Left cardiac atrium (tissue), 4 donors: Measurements from ENCODE around the gene HSD11B2. TPM values are rescaled to one million over a fixed set of nuclear protein-coding genes. Genes with fewer than 3 reads are reported as not detected.

Source experiments
- ATAC-seq, 2 donors: fragments of 200-7000 bp; cut with Tn5 transposase; one replicate each; pipeline ENCODE4 v1.9.1; 2020; ENCODE audit warnings: mild to moderate bottlenecking in 2 of 2, moderate library complexity in 2 of 2
- DNase-seq: peaks from one replicate; pipeline ENCODE4 v3.0.0-alpha.2; 2020
- intact Hi-C, 2 donors: fragments of 100-400 bp; cut with DNase I; formaldehyde crosslinking; loops; one replicate each; pipeline versions ENCODE4 v1.14.1 to v1.15.1; 2022 to 2023
- total RNA-seq, 2 donors: library from RNA; stranded (reverse); fragmentation: NEBNext Ultra II Directional; extraction: Animal tissue kit (Norgen Biotek cat#: 25700); gene quantifications; one replicate each; pipeline ENCODE4 v1.2.1, GENCODE V29; 2021
- donor health status: DM: no; HTN: yes; CAD: no.
- donor health status: DM: no; HTN: yes; CAD: no; lungs with severe emphysema.
- donor health status: DM: yes; HTN: yes; CAD: no.
- donor health status: Dilated cardiomyopathy.

The HSD11B2 gene
- total RNA-seq, 2 donors from 2014 or later: 1.6 TPM; not detected in 1

DNA sequence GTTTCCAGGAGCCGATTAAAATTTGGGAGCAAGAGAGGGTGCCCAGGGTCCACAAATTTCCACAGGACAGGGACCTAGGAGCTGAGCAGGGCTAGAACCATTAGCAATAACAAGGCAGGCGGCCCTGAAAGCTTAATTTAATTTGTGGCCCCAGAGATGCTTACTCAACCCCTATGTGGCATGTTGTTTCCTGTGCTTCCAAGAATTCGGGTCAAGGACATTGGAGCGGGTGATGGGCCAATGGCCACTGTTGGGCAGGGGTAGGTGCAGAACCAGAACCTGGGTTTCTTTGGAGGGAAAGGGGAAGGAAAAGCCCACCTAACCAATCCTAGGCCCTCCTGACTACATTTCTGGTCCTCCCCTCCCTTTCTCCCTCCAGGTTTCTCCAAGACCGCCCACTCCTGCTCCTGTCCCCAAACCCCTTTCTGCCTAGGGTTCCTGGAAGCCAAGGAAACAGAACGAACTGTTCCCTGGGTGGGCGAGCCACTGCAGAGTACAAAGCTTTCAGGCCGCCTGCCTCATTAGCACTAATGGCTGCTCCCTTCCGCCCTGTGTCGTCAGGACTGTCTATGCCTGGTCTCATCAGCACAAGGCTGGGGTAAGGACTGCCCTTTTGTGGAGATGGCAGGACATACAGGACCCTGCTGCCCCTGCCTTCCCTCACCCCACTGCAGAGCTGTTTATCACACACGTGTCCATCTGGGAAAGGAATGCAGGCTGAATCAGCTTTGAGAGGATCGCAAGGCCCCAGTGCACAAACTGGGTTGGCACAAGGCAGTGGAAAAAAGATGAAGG lies 53.0 kb downstream of the HSD11B2 start:
- DNase-seq (no peak), ATAC-seq (no peak)
- intact Hi-C loops: no loop called here

DNA sequence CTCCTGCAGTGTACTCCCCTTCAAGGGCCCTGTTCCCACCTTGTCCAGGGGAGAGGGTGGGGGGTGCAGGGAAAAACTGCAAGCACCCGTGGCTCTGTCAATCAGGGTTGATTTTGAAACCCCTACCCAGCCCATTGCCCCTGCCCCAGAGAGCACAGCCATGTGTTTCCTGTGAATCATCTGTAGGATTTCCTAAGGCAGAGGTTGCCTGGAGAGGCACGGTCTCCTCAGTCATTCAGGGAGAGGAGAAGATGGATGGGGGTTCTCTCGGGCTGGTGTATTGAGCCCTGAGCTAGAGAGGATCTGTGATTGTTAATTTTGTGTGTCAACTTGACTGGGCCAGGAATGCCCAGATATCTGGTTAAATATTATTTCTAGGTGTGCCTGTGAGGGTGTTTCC lies 55.9 kb downstream of the HSD11B2 start:
- intact Hi-C loops: loop anchor here in 1 of 2 donors (5.0 kb wide), 1 partner anchor 240 kb away; no protein-coding TSS in a partner anchor
- ATAC-seq: no peak
- no peak for DNase-seq

Other genes with a start within 250 kb of the HSD11B2 start
- 10 to 100 TPM; 16.8 to 18.1 TPM for gene MATCAP1, start 247.2 kb upstream of the HSD11B2 start, total RNA-seq
- 1 to 10 TPM; 1.9 to 2.0 TPM for gene EXOC3L1, start 241.0 kb upstream of the HSD11B2 start, total RNA-seq
- 10 to 100 TPM; 34.9 to 46.2 TPM for gene E2F4, start 239.0 kb upstream of the HSD11B2 start, total RNA-seq
- 1 to 10 TPM; 1.0 to 1.6 TPM for gene ELMO3, start 232.0 kb upstream of the HSD11B2 start, total RNA-seq
- 10 to 100 TPM; 17.4 to 25.3 TPM for gene TMEM208, start 204.0 kb upstream of the HSD11B2 start, total RNA-seq
- 10 to 100 TPM; 18.7 to 25.8 TPM for gene FHOD1, start 183.6 kb upstream of the HSD11B2 start, total RNA-seq
- gene SLC9A5, start 182.1 kb upstream of the HSD11B2 start, total RNA-seq: 1 to 10 TPM; 1.3 to 1.5 TPM
- 1 to 10 TPM; 1.8 to 2.2 TPM for gene PLEKHG4, start 151.6 kb upstream of the HSD11B2 start, total RNA-seq
- under 1 TPM in 1 of 2 donors, not detected in 1; 0.16 TPM for gene KCTD19, start 104.4 kb upstream of the HSD11B2 start, total RNA-seq
- not detected for gene LRRC36, start 104.3 kb upstream of the HSD11B2 start, total RNA-seq
- 10 to 100 TPM; 22.9 to 40.1 TPM for gene TPPP3, start 37.6 kb upstream of the HSD11B2 start, total RNA-seq
- gene ZDHHC1, start 14.6 kb upstream of the HSD11B2 start, total RNA-seq: 1 to 10 TPM; 4.6 to 6.8 TPM
- gene ATP6V0D1, start 50.0 kb downstream of the HSD11B2 start, total RNA-seq: 10 to 100 TPM; 66.9 to 71.3 TPM
- not detected for gene AGRP, start 52.4 kb downstream of the HSD11B2 start, total RNA-seq
- 10 to 100 TPM; 66.2 to 80.9 TPM for gene RIPOR1, start 97.7 kb downstream of the HSD11B2 start, total RNA-seq
- 10 to 100 TPM; 22.7 to 25.7 TPM for gene CTCF, start 131.4 kb downstream of the HSD11B2 start, total RNA-seq
- 1 to 10 TPM; 1.1 to 1.2 TPM for gene CARMIL2, start 214.0 kb downstream of the HSD11B2 start, total RNA-seq
- gene ACD, start 229.1 kb downstream of the HSD11B2 start, total RNA-seq: 10 to 100 TPM in 1 of 2 donors, 1 to 10 TPM in 1; 9.0 to 10.2 TPM
- gene PARD6A, start 229.8 kb downstream of the HSD11B2 start, total RNA-seq: 1 to 10 TPM; 2.5 to 4.8 TPM
- gene ENKD1, start 235.6 kb downstream of the HSD11B2 start, total RNA-seq: 1 to 10 TPM; 7.6 to 9.6 TPM
- gene C16orf86, start 235.7 kb downstream of the HSD11B2 start, total RNA-seq: 1 to 10 TPM; 3.5 to 3.7 TPM